PC-3 (cell line): ENCODE measurements around the gene ICE2. TPM values are rescaled to one million over a fixed set of nuclear protein-coding genes. Genes with fewer than 3 reads are reported as not detected.

ENCODE experiments used
- ATAC-seq: fragments of 200-7000 bp; cut with Tn5 transposase; 2 replicates; pipeline ENCODE4 v1.9.1; 2020; ENCODE audit warnings: mild to moderate bottlenecking, moderate library complexity
- BruUV-seq: library from RNA; stranded (reverse); fragments of 400-500 nt; replicated peaks from 2 replicates; lab custom pipeline; 2021; lab: Mats Ljungman, UMichigan
- CTCF ChIA-PET: fragments of 300-600 bp; sonication (Branson Sonifier 250); formaldehyde crosslinking; loops from one replicate; lab custom pipeline; 2022; ENCODE audit warnings: antibody characterized with exemption; lab: Charles Lee
- POLR2A ChIA-PET: fragments of 300-600 bp; sonication (Branson Sonifier 250); formaldehyde crosslinking; loops from one replicate; lab custom pipeline; 2022; ENCODE audit warnings: antibody characterized with exemption; ENCODE audit not compliant: unreplicated experiment; lab: Charles Lee
- DNase-seq: peaks from one replicate; pipeline ENCODE4 v3.0.0-alpha.2; 2015
- H2AFZ ChIP-seq: fragments of 300-600 bp; sonication (generic); 2 replicates; pipeline ENCODE4 v1.6.0; 2016; ENCODE audit warnings: antibody characterized with exemption, low read length
- H3F3A ChIP-seq: fragments of 300-600 bp; sonication (generic); one replicate; pipeline ENCODE4 v1.6.0; 2017; ENCODE audit warnings: antibody characterized with exemption, low read length, control low read depth, mild to moderate bottlenecking; ENCODE audit not compliant: unreplicated experiment
- H3K27ac ChIP-seq: fragments of 300-600 bp; sonication (generic); 2 replicates; pipeline ENCODE4 v1.5.1; 2016; ENCODE audit warnings: mild to moderate bottlenecking, low read length
- H3K27me3 ChIP-seq: fragments of 300-600 bp; sonication (generic); 2 replicates; pipeline ENCODE4 v1.6.1; 2016; ENCODE audit warnings: low read length, mixed read lengths
- H3K36me3 ChIP-seq: fragments of 300-600 bp; sonication (generic); 2 replicates; pipeline ENCODE4 v1.6.1; 2016; ENCODE audit warnings: low read depth, mixed run types, low read length, mixed read lengths
- H3K4me1 ChIP-seq: fragments of 300-600 bp; sonication (generic); 2 replicates; pipeline ENCODE4 v1.5.1; 2016; ENCODE audit warnings: low read length; ENCODE audit not compliant: insufficient read depth
- H3K4me2 ChIP-seq: fragments of 300-600 bp; sonication (generic); 2 replicates; pipeline ENCODE4 v1.6.0; 2016; ENCODE audit warnings: low read length
- H3K4me3 ChIP-seq: fragments of 300-600 bp; sonication (generic); 2 replicates; pipeline ENCODE4 v1.5.1; 2016; ENCODE audit warnings: mild to moderate bottlenecking, low read length, mixed read lengths
- H3K79me2 ChIP-seq: fragments of 300-600 bp; sonication (generic); 2 replicates; pipeline ENCODE4 v1.6.1; 2017; ENCODE audit warnings: low read length, mixed read lengths
- H3K9ac ChIP-seq: fragments of 300-600 bp; sonication (generic); 2 replicates; pipeline ENCODE4 v1.6.0; 2016; ENCODE audit warnings: mild to moderate bottlenecking, low read length
- H3K9me2 ChIP-seq: fragments of 300-600 bp; sonication (generic); replicated peaks from 2 replicates; pipeline ENCODE4 v1.6.1; 2016; ENCODE audit warnings: mixed run types, low read length, mixed read lengths
- H3K9me3 ChIP-seq: fragments of 300-600 bp; sonication (generic); 2 replicates; pipeline ENCODE4 v1.6.1; 2016; ENCODE audit warnings: low read length, mixed read lengths
- H4K20me1 ChIP-seq: fragments of 300-600 bp; sonication (generic); 2 replicates; pipeline ENCODE4 v1.6.1; 2016; ENCODE audit warnings: low read length, mixed read lengths
- EZH2 ChIP-seq: fragments of 300-600 bp; sonication (generic); IDR thresholded peaks from one replicate; pipeline ENCODE4 v1.6.1; 2017; ENCODE audit warnings: antibody characterized with exemption, mild to moderate bottlenecking, low read length; ENCODE audit not compliant: unreplicated experiment
- EZH2phosphoT487 ChIP-seq: fragments of 300-600 bp; sonication (generic); IDR thresholded peaks from 2 replicates; pipeline ENCODE4 v1.6.1; 2018; ENCODE audit warnings: mild to moderate bottlenecking, antibody characterized with exemption, low read length, borderline replicate concordance
- intact Hi-C: fragments of 100-400 bp; cut with micrococcal nuclease; formaldehyde crosslinking; loops from 2 replicates; pipeline ENCODE4 v1.9.0; 2023
- total RNA-seq: library from RNA; depleted of rRNA; stranded (reverse); fragments of >200 nt; gene quantifications from 2 replicates; pipeline ENCODE4 v1.2.3, GENCODE V29; 2014
- TF ChIP-seq, protein P1 (sequence below): fragments of 300-600 bp; sonication (generic); conservative IDR thresholded peaks from 2 replicates; pipeline ENCODE4 v1.5.1; 2017; ENCODE audit warnings: antibody characterized with exemption, low read depth, mild to moderate bottlenecking, low read length

ICE2 gene
- total RNA-seq, 1 experiment from 2014 or later = 14.8 TPM

DNA sequence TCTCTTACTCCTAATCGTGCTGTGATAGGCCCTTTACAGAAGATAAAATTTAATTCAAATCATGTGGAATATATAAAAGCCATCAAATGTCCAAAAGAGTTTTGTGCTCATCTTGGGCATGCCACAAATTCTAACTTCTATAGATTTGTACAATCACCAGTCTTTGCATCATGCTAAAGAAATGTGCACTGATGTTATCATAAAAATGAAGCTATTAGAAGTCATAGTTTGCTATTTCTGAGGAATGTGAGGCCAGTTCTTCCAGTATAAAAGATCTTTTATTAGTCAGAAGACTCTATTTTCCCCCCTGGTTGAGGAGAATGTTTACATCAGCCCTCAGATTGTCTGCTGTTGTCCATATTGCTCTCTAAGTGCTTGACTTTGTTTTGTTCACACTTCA, 79.0 kb downstream of the ICE2 start:
- peak overlapping the region; percentile 28; the same call in 1 of the 2 replicates for H3K4me3 ChIP-seq
- H3K27me3 ChIP-seq = no peaks in the 10 kb centered on the region
- TF ChIP-seq EZH2 = no peak
- TF ChIP-seq, protein P1, sequence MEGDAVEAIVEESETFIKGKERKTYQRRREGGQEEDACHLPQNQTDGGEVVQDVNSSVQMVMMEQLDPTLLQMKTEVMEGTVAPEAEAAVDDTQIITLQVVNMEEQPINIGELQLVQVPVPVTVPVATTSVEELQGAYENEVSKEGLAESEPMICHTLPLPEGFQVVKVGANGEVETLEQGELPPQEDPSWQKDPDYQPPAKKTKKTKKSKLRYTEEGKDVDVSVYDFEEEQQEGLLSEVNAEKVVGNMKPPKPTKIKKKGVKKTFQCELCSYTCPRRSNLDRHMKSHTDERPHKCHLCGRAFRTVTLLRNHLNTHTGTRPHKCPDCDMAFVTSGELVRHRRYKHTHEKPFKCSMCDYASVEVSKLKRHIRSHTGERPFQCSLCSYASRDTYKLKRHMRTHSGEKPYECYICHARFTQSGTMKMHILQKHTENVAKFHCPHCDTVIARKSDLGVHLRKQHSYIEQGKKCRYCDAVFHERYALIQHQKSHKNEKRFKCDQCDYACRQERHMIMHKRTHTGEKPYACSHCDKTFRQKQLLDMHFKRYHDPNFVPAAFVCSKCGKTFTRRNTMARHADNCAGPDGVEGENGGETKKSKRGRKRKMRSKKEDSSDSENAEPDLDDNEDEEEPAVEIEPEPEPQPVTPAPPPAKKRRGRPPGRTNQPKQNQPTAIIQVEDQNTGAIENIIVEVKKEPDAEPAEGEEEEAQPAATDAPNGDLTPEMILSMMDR = no peak
- TF ChIP-seq EZH2phosphoT487 = no peak
- no peaks in the 10 kb centered on the region for H3K9me2 ChIP-seq
- H3K4me2 ChIP-seq = peak overlapping the region; percentile 95
- ATAC-seq = peak; percentile 2
- BruUV-seq = TSS peak; percentile 11
- H3F3A ChIP-seq = peaks cover 17% of the 10 kb centered on the region
- peaks cover 25% of the 10 kb centered on the region for H3K36me3 ChIP-seq
- peaks cover 57% of the 10 kb centered on the region for H3K4me1 ChIP-seq
- peak overlapping the region; percentile 100 for H3K9ac ChIP-seq
- peaks cover 43% of the 10 kb centered on the region for H3K79me2 ChIP-seq
- H3K27ac ChIP-seq = peak overlapping the region; percentile 98
- ChIA-PET POLR2A (interaction anchor here (0.6 kb wide), 2 partner anchors 14 to 17 kb away, joined by 3 to 6 read pairs; no protein-coding TSS in a partner anchor), CTCF (no interaction called here)
- intact Hi-C loops = loop anchor here (1.0 to 10.0 kb wide), 2 partner anchors 8 to 125 kb away; no protein-coding TSS in a partner anchor
- no peak overlapping the region for H2AFZ ChIP-seq
- DNase-seq = peak; percentile 83
- peaks cover 27% of the 10 kb centered on the region for H4K20me1 ChIP-seq
- H3K9me3 ChIP-seq = no peaks in the 10 kb centered on the region

DNA sequence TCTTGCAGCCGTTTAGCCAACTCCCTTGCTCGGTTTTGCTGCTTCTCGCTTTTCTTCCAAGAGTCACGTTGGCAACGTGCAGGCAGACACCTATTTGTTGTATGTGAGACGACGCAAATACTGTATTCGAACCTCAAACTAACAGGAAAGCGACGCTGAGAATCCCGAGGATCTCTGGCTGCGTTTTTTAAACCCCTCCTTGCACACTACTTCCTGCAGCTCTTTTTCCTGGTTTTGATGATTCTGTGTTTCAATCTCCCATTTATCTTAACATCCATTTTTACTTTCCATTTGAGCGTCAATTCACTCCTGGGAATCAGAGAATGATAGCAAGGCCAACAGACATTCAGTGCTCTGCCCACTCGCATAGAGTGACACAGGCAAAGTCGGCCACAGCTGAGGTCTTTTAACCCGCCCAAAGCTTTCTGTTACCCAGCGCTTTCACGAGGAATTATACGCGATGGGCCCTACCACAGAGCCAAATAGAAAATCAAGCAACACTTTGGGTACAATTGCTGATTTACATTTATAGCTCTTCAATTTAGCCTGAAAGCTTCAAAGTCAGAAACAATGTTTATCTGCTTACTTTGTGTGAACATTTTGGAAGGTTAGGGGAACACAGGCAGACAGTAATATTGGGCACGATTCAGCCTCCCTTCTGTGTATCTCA, 79.6 kb downstream of the ICE2 start:
- Histone ChIP-seq H3K36me3 (peaks cover 30% of the 10 kb centered on the region), H3F3A (peaks cover 22% of the 10 kb centered on the region), H3K79me2 (peaks cover 48% of the 10 kb centered on the region), H3K27ac (peak overlapping the region; percentile 98), H3K9me3 (no peaks in the 10 kb centered on the region), H3K9me2 (no peaks in the 10 kb centered on the region), H3K4me3 (peak overlapping the region; percentile 28), H4K20me1 (peaks cover 33% of the 10 kb centered on the region), H3K4me1 (peaks cover 62% of the 10 kb centered on the region), H3K27me3 (no peaks in the 10 kb centered on the region), H3K4me2 (peak overlapping the region; percentile 95), H2AFZ (no peak overlapping the region), H3K9ac (peak overlapping the region; percentile 100)
- no peak for TF ChIP-seq EZH2phosphoT487
- no peak for TF ChIP-seq EZH2
- TF ChIP-seq, protein P1 = no peak
- intact Hi-C loops = loop anchor here (10.0 kb wide), 1 partner anchor 125 kb away; no protein-coding TSS in a partner anchor
- DNase-seq (no peak), ATAC-seq (no peak)
- no TSS peak for BruUV-seq
- POLR2A ChIA-PET = interaction anchor here (0.6 kb wide), 2 partner anchors 15 to 23 kb away, joined by 6 to 9 read pairs; no protein-coding TSS in a partner anchor
- CTCF ChIA-PET = no interaction called here
